ENCODE data around the gene GANAB. TPM values are rescaled to one million over a fixed set of nuclear protein-coding genes. Genes with fewer than 3 reads are reported as not detected.
"Not testable (repeated sequence)": the region's sequence is repeated elsewhere in the genome, so short reads cannot be mapped to it uniquely, and the experiment has no call there.

The GANAB gene
- total RNA-seq, 1 experiment from 2014 or later: 274 TPM

GRCh38 chr11:62676698-62677097, 30.3 kb upstream of the GANAB start:
- no TSS peak for BruUV-seq (replicated peaks)
- Histone ChIP-seq H3K4me2 (ENCODE audit: low read length) (peak overlapping the region; percentile 94), H3K4me3 (ENCODE audit: low read length) (no peak overlapping the region), H3K9me3 (ENCODE audit: low read length) (no peaks in the 10 kb centered on the region), H2AFZ (ENCODE audit: low read length) (no peak overlapping the region), H4K20me1 (ENCODE audit: low read length) (no peaks in the 10 kb centered on the region), H3F3A (ENCODE audit: low read length, unreplicated experiment) (peaks cover 8% of the 10 kb centered on the region), H3K79me2 (ENCODE audit: low read length) (peaks cover 57% of the 10 kb centered on the region), H3K27ac (ENCODE audit: low read length) (no peak overlapping the region), H3K9ac (ENCODE audit: low read length) (no peak overlapping the region), H3K4me1 (ENCODE audit: insufficient read depth, low read length) (peaks cover 34% of the 10 kb centered on the region), H3K9me2 (replicated peaks; ENCODE audit: low read length) (no peaks in the 10 kb centered on the region), H3K27me3 (ENCODE audit: low read length) (no peaks in the 10 kb centered on the region), H3K36me3 (ENCODE audit: low read depth, low read length) (peaks cover 4% of the 10 kb centered on the region)
- DNase-seq: no peak
- ATAC-seq: no peak
- intact Hi-C loops (cut with micrococcal nuclease): loop anchor here (5.0 kb wide), 1 partner anchor 51 kb away; the partner anchor contains the start of genes HNRNPUL2 and TTC9C
- ChIA-PET POLR2A (ENCODE audit: unreplicated experiment) (interaction anchor here (0.6 to 1.6 kb wide), 2 partner anchors 12 to 33 kb away, joined by 5 to 6 read pairs; partner anchors contain the start of genes C11orf98 and CSKMT), CTCF (interaction anchor here (0.5 to 0.7 kb wide), 2 partner anchors 185 to 344 kb away, joined by 3 to 15 read pairs; no protein-coding TSS in a partner anchor)
- TF ChIP-seq CTCF (conservative IDR thresholded peaks at IDR 0.05; ENCODE audit: low read depth, low read length) (no peak; the same call in 1 of the 2 replicates), EZH2 (IDR thresholded peaks at IDR 0.05; ENCODE audit: low read length, unreplicated experiment) (no peak), EZH2phosphoT487 (IDR thresholded peaks at IDR 0.05; ENCODE audit: borderline replicate concordance, low read length) (no peak)

- DNase-seq; H3F3A ChIP-seq (ENCODE audit: low read length, unreplicated experiment); ATAC-seq; H4K20me1 ChIP-seq (ENCODE audit: low read length); H3K9me2 ChIP-seq (replicated peaks; ENCODE audit: low read length); H3K36me3 ChIP-seq (ENCODE audit: low read depth, low read length); POLR2A ChIA-PET (ENCODE audit: unreplicated experiment); H3K4me3 ChIP-seq (ENCODE audit: low read length); H3K27ac ChIP-seq (ENCODE audit: low read length); H3K9me3 ChIP-seq (ENCODE audit: low read length); BruUV-seq (replicated peaks); H2AFZ ChIP-seq (ENCODE audit: low read length); H3K9ac ChIP-seq (ENCODE audit: low read length); H3K27me3 ChIP-seq (ENCODE audit: low read length); H3K4me2 ChIP-seq (ENCODE audit: low read length): not testable (repeated sequence)
- H3K79me2 ChIP-seq (ENCODE audit: low read length): peaks cover 70% of the 10 kb centered on the region
- H3K4me1 ChIP-seq (ENCODE audit: insufficient read depth, low read length): peaks cover 36% of the 10 kb centered on the region
- intact Hi-C loops (cut with micrococcal nuclease): loop anchor here (5.0 kb wide), 1 partner anchor 52 kb away; the partner anchor contains the start of genes HNRNPUL2 and TTC9C
- CTCF ChIA-PET: interaction anchor here (0.6 kb wide), 2 partner anchors 11 to 1241 kb away, joined by 3 to 8 read pairs; no protein-coding TSS in a partner anchor
Observed at GRCh38 chr11:62675415-62675814, 29.0 kb upstream of the GANAB start.

- Histone ChIP-seq H3K27me3 (ENCODE audit: low read length) (no peaks in the 10 kb centered on the region), H4K20me1 (ENCODE audit: low read length) (no peaks in the 10 kb centered on the region), H2AFZ (ENCODE audit: low read length) (no peak overlapping the region), H3K9me2 (replicated peaks; ENCODE audit: low read length) (no peaks in the 10 kb centered on the region), H3K27ac (ENCODE audit: low read length) (peak overlapping the region; percentile 80), H3F3A (ENCODE audit: low read length, unreplicated experiment) (peaks cover 11% of the 10 kb centered on the region), H3K4me3 (ENCODE audit: low read length) (peak overlapping the region; percentile 92), H3K9ac (ENCODE audit: low read length) (0 out of 2 replicates have a peak overlapping the region, but pooled peaks have one; percentile 91), H3K4me1 (ENCODE audit: insufficient read depth, low read length) (peaks cover 42% of the 10 kb centered on the region), H3K79me2 (ENCODE audit: low read length) (peaks cover 75% of the 10 kb centered on the region), H3K4me2 (ENCODE audit: low read length) (peak overlapping the region; percentile 85), H3K36me3 (ENCODE audit: low read depth, low read length) (peaks cover 4% of the 10 kb centered on the region), H3K9me3 (ENCODE audit: low read length) (no peaks in the 10 kb centered on the region)
- intact Hi-C loops (cut with micrococcal nuclease): loop anchor here (5.0 kb wide), 1 partner anchor 71 kb away; the partner anchor contains the start of gene MTA2
- CTCF ChIA-PET: no interaction called here
- DNase-seq: peak; percentile 66
- peak; percentile 21 for ATAC-seq
- POLR2A ChIA-PET (ENCODE audit: unreplicated experiment): interaction anchor here (0.6 kb wide), 1 partner anchor 32 kb away, joined by 3 read pairs; no protein-coding TSS in a partner anchor
- BruUV-seq (replicated peaks): no TSS peak
- TF ChIP-seq EZH2phosphoT487 (IDR thresholded peaks at IDR 0.05; ENCODE audit: borderline replicate concordance, low read length) (no peak), EZH2 (IDR thresholded peaks at IDR 0.05; ENCODE audit: low read length, unreplicated experiment) (no peak), CTCF (conservative IDR thresholded peaks at IDR 0.05; ENCODE audit: low read depth, low read length) (no peak)
Observed at GRCh38 chr11:62673196-62673525, 26.7 kb upstream of the GANAB start.

Measured in PC-3 (cell line).